Measurements from ENCODE around the gene OR6C68. TPM values are rescaled to one million over a fixed set of nuclear protein-coding genes. Genes with fewer than 3 reads are reported as not detected.
"Not testable (repeated sequence)": the region's sequence is repeated elsewhere in the genome, so short reads cannot be mapped to it uniquely, and the experiment has no call there.

The OR6C68 gene
- total RNA-seq, 2 donors from 2014 or later, result not detected

GRCh38 chr12:55467836-55468235 lies 24.3 kb upstream of the OR6C68 start:
- Histone ChIP-seq H3K4me3 (no peak overlapping the region), H3K36me3 (no peaks in the 10 kb centered on the region), H3K4me1 (no peaks in the 10 kb centered on the region), H3K9me3 (no peaks in the 10 kb centered on the region), H3K27me3 (no peaks in the 10 kb centered on the region), H3K27ac (no peak overlapping the region)
- DNase-seq (ENCODE audit: low spot score), result no peak
- TF ChIP-seq CTCF (IDR thresholded peaks at IDR 0.05), result no peak

- Histone ChIP-seq H3K4me3 (no peak overlapping the region), H3K9me3 (no peaks in the 10 kb centered on the region), H3K4me1 (no peaks in the 10 kb centered on the region), H3K36me3 (no peaks in the 10 kb centered on the region), H3K27me3 (no peaks in the 10 kb centered on the region), H3K27ac (no peak overlapping the region)
- TF ChIP-seq CTCF (IDR thresholded peaks at IDR 0.05), result no peak
- DNase-seq (ENCODE audit: low spot score), result no peak
These were observed 22.9 kb upstream of the OR6C68 start for GRCh38 chr12:55469291-55469690.

- H3K27me3 ChIP-seq, result no peaks in the 10 kb centered on the region
- TF ChIP-seq CTCF (IDR thresholded peaks at IDR 0.05), result no peak
- H3K36me3 ChIP-seq, result no peaks in the 10 kb centered on the region
- no peaks in the 10 kb centered on the region for H3K9me3 ChIP-seq
- no peak within 1 kb of the TSS for H3K4me3 ChIP-seq
- no peaks in the 10 kb centered on the region for H3K4me1 ChIP-seq
- DNase-seq (ENCODE audit: low spot score), result no peak
- no peak within 1 kb of the TSS for H3K27ac ChIP-seq
These were observed 21.9 kb upstream of the OR6C68 start, which contains the start of gene OR6C70 for GRCh38 chr12:55470088-55470829. OR6C70 (minus strand) TSS chr12:55470138; CDS start chr12:55470138, 0 bp downstream.

GRCh38 chr12:55472264-55472663 lies 19.9 kb upstream of the OR6C68 start:
- Histone ChIP-seq H3K27me3 (no peaks in the 10 kb centered on the region), H3K4me1 (no peaks in the 10 kb centered on the region), H3K4me3 (no peak overlapping the region), H3K9me3 (no peaks in the 10 kb centered on the region), H3K36me3 (no peaks in the 10 kb centered on the region), H3K27ac (no peak overlapping the region)
- no peak for DNase-seq (ENCODE audit: low spot score)
- no peak for TF ChIP-seq CTCF (IDR thresholded peaks at IDR 0.05)

- DNase-seq (ENCODE audit: low spot score); H3K36me3 ChIP-seq; H3K4me3 ChIP-seq; H3K27me3 ChIP-seq; H3K27ac ChIP-seq; H3K9me3 ChIP-seq; H3K4me1 ChIP-seq: not testable (repeated sequence)
These were observed 13.0 kb upstream of the OR6C68 start for GRCh38 chr12:55479136-55479535.

- not testable (repeated sequence) for H3K36me3 ChIP-seq; H3K4me1 ChIP-seq; H3K27ac ChIP-seq; H3K4me3 ChIP-seq; DNase-seq (ENCODE audit: low spot score); H3K27me3 ChIP-seq; H3K9me3 ChIP-seq
These were observed 7.9 kb upstream of the OR6C68 start for GRCh38 chr12:55484284-55484683.

GRCh38 chr12:55495490-55495889 lies 3.3 kb downstream of the OR6C68 start:
- Histone ChIP-seq H3K9me3 (no peaks in the 10 kb centered on the region), H3K27me3 (no peaks in the 10 kb centered on the region), H3K4me3 (no peak overlapping the region), H3K27ac (no peak overlapping the region), H3K36me3 (no peaks in the 10 kb centered on the region), H3K4me1 (no peaks in the 10 kb centered on the region)
- DNase-seq (ENCODE audit: low spot score), result no peak
- TF ChIP-seq CTCF (IDR thresholded peaks at IDR 0.05), result no peak

All from right atrium auricular region (tissue), 2 donors.